Peyer's patch (tissue), 4 donors: ENCODE results near the gene LPGAT1.

Source experiments
- POLR2A ChIP-seq, 2 donors: fragments of 450-650 bp; IDR thresholded peaks; one replicate each; pipeline ENCODE4 v1.5.1; 2017; ENCODE audit warnings: antibody characterized with exemption in 2 of 2, mild to moderate bottlenecking in 2 of 2, moderate library complexity in 2 of 2
- TF ChIP-seq, protein P1 (sequence below), 6 experiments: fragments of 450-650 bp in 4 of 6; fragments of 200-600 bp in 2 of 6; sonication (generic) in 1 of 6; IDR thresholded peaks; one replicate each; pipeline ENCODE4 v1.5.1; 2017 to 2019; ENCODE audit warnings: antibody characterized with exemption in 6 of 6, mild to moderate bottlenecking in 3 of 6, moderate library complexity in 1 of 6

DNA sequence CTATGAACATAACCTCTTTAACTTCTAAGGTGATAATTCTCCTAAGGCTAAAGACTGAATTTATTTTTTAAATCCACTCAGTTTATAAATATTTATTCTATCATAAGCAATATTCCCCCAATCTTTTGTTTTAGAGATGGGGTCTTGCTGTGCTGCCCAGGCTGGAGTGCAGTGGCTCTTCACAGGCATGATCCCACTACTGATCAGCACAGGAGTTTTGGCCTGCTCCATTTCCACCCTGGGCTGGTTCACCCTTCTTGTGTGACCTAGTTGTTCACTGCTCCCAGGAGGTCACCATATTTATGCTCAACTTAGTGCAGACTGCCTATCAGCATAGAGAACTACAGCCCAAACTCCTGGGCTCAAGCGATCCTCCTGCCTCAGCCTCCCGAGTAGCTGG lies 38.6 kb downstream of the LPGAT1 start:
- no peak for TF ChIP-seq POLR2A (IDR thresholded peaks at IDR 0.05)
- TF ChIP-seq, protein P1, sequence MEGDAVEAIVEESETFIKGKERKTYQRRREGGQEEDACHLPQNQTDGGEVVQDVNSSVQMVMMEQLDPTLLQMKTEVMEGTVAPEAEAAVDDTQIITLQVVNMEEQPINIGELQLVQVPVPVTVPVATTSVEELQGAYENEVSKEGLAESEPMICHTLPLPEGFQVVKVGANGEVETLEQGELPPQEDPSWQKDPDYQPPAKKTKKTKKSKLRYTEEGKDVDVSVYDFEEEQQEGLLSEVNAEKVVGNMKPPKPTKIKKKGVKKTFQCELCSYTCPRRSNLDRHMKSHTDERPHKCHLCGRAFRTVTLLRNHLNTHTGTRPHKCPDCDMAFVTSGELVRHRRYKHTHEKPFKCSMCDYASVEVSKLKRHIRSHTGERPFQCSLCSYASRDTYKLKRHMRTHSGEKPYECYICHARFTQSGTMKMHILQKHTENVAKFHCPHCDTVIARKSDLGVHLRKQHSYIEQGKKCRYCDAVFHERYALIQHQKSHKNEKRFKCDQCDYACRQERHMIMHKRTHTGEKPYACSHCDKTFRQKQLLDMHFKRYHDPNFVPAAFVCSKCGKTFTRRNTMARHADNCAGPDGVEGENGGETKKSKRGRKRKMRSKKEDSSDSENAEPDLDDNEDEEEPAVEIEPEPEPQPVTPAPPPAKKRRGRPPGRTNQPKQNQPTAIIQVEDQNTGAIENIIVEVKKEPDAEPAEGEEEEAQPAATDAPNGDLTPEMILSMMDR (IDR thresholded peaks at IDR 0.05): no peak
